ENCODE data around the gene BRD8.
"Not testable (repeated sequence)": the region's sequence is repeated elsewhere in the genome, so short reads cannot be mapped to it uniquely, and the experiment has no call there.

DNA sequence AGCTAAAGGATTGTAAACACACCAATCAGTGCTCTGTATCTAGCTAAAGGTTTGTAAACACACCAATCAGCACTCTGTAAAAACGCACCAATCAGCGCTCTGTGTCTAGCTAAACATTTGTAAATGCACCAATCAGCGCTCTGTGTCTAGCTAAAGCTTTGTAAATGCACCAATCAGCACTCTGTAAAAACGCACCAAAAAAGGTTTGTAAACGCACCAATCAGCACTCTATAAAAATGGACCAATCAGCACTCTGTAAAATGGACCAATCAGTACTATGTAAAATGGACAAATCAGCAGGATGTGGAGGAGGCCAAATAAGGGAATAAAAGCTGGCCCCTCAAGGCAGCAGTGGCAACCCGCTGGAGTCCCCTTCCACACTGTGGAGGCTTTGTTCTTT, 34.9 kb downstream of the BRD8 start:
- not testable (repeated sequence) for TF ChIP-seq YY1 (IDR thresholded peaks at IDR 0.05; ENCODE audit: insufficient read depth, insufficient read length); ZNF274 (IDR thresholded peaks at IDR 0.05; ENCODE audit: low read depth, low read length)

Data from NT2/D1 (cell line).